Stimulated activated CD8-positive, alpha-beta memory T cell treated with anti-CD3 and anti-CD28 coated beads, Interleukin-12 subunit alpha, Interleukin-12 subunit beta, amount 100 ng/mL, for 24 hours (primary cell): ENCODE measurements around the gene ADAMTS6.
"Not testable (repeated sequence)": the region's sequence is repeated elsewhere in the genome, so short reads cannot be mapped to it uniquely, and the experiment has no call there.

Source experiments
- DNase-seq: peaks from one replicate; pipeline ENCODE4 v3.0.0-alpha.2; 2020; ENCODE audit errors: extremely low read depth

The ADAMTS6 gene

GRCh38 chr5:65364907-65365306, 116.8 kb downstream of the ADAMTS6 start:
- no peak for DNase-seq

- DNase-seq, result no peak
Measured at GRCh38 chr5:65363499-65363898, 118.2 kb downstream of the ADAMTS6 start.

DNA sequence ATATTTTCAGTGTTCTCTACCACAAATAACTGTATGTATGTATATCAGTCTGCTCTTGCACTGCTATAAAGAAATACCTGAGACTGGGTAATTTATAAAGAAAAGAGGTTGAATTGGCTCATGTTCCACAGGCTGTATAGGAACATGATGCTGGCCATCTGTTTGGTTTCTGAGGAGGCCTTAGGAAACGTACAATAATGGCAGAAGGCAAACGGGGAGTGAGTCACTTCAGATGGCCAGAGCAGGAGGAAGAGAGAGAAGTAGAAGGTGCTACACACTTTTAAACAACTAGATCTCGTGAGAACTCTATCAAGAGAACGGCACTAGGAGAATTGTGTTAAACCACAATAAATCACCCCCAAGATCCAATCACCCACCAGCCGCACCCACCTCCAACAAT, 121.7 kb downstream of the ADAMTS6 start:
- no peak for DNase-seq

- DNase-seq, result no peak
Measured at GRCh38 chr5:65359569-65359968, 122.2 kb downstream of the ADAMTS6 start.

- no peak for DNase-seq
Measured at GRCh38 chr5:65356274-65356673, 125.4 kb downstream of the ADAMTS6 start.

- no peak for DNase-seq
Measured at GRCh38 chr5:65355301-65355700, 126.4 kb downstream of the ADAMTS6 start.

GRCh38 chr5:65341835-65342234, 139.9 kb downstream of the ADAMTS6 start:
- no peak for DNase-seq

- no peak for DNase-seq
Measured at GRCh38 chr5:65338606-65339151, 143.0 kb downstream of the ADAMTS6 start.

- no peak for DNase-seq
Measured at GRCh38 chr5:65334077-65334476, 147.6 kb downstream of the ADAMTS6 start.

GRCh38 chr5:65332591-65332990, 149.1 kb downstream of the ADAMTS6 start:
- no peak for DNase-seq

GRCh38 chr5:65329266-65329665, 152.5 kb downstream of the ADAMTS6 start:
- DNase-seq, result no peak

DNA sequence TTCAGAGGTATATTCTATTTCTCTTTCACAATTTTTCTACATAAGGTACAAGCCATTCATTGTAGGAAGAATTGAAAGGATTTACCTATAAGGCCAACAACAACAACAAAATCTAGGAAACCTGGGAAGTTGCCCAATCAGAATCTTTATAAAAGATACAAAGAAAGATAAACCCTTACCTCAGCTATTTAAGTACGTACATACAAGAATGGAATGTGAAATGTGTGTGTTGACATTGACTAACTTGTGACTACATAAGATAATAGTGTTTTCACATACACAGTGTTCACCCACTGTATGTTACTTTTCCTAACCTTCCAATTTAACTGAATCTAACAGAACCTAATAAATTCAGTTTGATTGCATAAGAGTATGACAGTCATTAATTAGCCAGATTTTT, 154.1 kb downstream of the ADAMTS6 start:
- DNase-seq, result no peak

GRCh38 chr5:65326922-65327321, 154.8 kb downstream of the ADAMTS6 start:
- no peak for DNase-seq

GRCh38 chr5:65324226-65324625, 157.5 kb downstream of the ADAMTS6 start:
- no peak for DNase-seq

DNA sequence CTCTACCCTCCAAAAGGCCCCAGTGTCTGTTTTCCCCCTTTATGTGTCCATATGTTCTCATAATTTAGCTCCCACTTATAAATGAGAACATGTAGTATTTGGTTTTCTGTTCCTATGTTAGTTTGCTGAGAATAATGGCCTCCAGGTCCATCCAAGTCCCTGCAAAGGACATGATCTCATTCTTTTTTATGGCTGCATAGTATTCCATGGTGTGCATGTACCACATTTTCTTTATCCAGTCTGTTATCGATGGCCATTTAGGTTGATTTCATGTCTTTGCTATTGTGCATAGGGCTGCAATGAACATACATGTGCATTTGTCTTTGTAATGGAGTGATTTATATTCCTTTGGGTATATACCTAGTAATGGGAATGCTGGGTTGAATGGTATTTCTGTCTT, 161.0 kb downstream of the ADAMTS6 start:
- not testable (repeated sequence) for DNase-seq

- DNase-seq, result no peak
Measured at GRCh38 chr5:65320250-65320649, 161.5 kb downstream of the ADAMTS6 start.

GRCh38 chr5:65307931-65308330, 173.8 kb downstream of the ADAMTS6 start:
- no peak for DNase-seq

DNA sequence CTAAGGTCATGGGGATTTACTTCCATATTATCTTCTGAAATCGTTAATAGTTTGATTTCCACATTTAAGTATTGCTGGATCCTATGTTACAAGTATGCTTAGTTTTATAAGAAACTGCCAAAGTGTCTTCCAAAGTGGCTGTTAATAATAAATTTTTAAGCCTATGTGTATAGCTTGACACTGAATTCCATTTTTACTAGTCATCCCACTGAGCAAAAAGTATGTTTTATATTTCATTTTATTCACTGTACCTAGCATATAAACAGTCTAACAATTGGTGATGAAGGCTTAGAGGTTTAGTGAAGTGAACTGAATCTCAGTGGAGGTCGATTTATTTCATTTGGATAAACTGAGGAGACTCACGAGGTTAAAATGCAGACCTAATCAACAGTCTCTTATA, 174.6 kb downstream of the ADAMTS6 start:
- no peak for DNase-seq

DNA sequence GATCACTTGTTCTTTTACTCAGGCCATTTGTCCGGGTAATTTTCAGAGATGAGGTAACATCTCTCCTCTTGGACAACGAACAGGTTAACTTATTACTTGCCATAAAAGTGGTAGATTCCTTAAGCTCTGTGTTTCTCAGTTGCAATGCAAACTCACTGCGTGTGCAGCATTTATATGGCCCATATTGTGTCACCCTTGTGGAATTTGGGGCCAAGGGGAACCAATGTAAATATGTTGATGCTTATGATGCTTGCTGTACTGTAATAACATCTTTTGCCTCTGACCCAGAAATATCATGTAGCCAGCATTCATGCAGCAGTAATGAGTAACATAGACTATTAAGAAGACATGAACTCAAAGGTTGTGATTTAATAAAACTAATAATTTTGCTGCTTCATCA, 175.8 kb downstream of the ADAMTS6 start:
- DNase-seq, result no peak

DNA sequence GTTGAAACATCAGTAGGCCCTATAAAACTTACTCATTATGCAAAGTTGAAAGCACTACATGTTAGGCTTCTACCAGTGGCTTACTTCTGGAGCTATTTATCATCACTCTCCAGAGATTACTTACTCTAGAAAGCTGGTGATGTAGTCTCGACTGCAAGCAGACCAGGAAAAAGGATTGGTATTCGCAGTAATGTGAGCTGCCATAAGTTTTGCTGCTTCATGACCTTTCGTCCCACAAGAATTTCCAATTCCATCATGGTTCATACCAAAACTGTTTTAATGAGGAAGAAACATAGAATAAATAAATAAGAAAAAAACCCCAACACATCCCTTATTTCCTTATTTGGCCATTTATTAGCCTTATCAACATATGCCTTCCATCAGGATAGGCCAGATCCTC, 181.9 kb downstream of the ADAMTS6 start:
- DNase-seq, result no peak

DNA sequence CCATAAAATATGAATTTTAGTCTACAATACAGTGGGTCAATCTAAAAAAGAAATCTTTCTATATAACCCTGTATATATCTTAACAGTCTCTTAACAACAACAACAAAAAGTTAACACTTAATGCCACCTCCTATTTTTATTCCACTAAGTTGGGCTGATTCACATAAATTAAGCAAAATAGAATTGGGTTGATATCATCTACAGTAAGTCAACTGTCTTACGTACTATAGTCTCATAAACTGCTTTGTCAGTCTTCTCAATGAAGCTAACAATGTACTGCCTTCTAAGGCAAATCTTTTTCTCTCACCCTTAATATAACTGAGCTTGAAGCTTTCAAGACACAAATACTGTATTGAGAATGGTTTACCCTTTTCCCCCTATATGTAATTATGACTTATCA, 185.7 kb downstream of the ADAMTS6 start:
- no peak for DNase-seq

DNA sequence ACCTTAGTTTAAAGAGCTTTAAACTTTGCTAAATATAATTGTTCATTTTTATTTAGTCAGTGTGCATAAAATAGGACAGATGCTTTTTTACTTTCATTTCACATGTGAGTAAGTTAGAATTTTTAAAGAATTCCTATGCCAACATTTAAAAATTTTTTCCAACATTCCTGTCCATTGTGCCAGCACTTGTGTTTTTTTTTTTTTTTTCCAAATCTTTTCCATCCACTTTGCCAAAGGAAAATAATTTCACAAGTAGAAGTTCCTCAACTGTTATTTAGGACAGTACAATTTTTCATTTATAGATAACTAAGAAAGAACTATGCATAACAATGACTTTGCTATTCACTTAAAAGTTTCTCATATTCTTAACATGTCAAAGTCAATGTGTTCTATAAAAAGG, 189.5 kb downstream of the ADAMTS6 start:
- no peak for DNase-seq

GRCh38 chr5:65290677-65291076, 191.0 kb downstream of the ADAMTS6 start:
- no peak for DNase-seq

DNA sequence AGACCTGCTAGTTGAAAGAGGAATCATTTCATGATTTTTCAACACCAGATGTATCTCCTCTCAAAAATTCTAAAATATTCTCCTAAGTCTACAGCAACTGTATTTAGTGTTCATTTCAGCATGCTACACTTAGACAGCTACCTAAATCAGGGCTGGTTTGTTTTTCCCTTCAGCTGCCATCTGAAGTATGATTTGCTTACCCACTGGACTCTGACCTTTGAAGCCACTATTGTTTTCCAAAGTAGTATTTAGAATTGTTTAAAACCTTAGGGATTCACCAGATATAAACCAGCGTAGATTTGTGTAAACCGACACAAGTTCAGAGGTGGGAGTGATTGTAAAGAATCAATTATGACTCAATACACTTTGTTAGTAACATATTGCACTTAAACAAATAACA, 193.1 kb downstream of the ADAMTS6 start:
- DNase-seq, result no peak

- DNase-seq, result no peak
Measured at GRCh38 chr5:65279603-65280002, 202.1 kb downstream of the ADAMTS6 start.
